NB4 (cell line): ENCODE results near the gene ALMS1.

Source experiments
- MYC ChIP-seq: IDR thresholded peaks from 2 replicates; pipeline ENCODE4 v1.6.1; 2011; ENCODE audit warnings: low read depth, low read length
- TF ChIP-seq, protein P1 (sequence below): IDR thresholded peaks from one replicate; pipeline ENCODE4 v1.5.1; 2012; ENCODE audit warnings: low read depth, low read length
- TF ChIP-seq, protein P2 (sequence below): IDR thresholded peaks from 2 replicates; pipeline ENCODE4 v1.6.1; 2011; ENCODE audit warnings: low read depth, low read length

DNA sequence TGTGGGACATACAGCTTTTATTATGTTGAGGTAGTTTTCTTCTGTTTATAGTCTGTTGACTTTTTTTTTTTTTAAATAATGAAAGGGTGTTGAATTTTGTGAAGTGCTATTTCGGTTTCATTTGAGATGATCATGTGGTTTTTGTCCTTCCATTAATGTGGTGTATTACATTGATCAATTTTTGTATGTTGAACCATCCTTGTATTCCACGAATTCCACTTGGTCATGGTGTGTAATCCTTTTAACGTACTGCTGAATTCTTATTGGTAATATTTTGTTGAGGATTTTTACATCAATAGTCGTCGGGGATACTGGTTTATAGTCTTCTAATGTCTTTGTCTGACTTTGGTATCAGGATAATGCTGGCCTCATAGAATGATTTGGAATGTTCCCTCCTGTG, 18.8 kb downstream of the ALMS1 start:
- TF ChIP-seq, protein P1, sequence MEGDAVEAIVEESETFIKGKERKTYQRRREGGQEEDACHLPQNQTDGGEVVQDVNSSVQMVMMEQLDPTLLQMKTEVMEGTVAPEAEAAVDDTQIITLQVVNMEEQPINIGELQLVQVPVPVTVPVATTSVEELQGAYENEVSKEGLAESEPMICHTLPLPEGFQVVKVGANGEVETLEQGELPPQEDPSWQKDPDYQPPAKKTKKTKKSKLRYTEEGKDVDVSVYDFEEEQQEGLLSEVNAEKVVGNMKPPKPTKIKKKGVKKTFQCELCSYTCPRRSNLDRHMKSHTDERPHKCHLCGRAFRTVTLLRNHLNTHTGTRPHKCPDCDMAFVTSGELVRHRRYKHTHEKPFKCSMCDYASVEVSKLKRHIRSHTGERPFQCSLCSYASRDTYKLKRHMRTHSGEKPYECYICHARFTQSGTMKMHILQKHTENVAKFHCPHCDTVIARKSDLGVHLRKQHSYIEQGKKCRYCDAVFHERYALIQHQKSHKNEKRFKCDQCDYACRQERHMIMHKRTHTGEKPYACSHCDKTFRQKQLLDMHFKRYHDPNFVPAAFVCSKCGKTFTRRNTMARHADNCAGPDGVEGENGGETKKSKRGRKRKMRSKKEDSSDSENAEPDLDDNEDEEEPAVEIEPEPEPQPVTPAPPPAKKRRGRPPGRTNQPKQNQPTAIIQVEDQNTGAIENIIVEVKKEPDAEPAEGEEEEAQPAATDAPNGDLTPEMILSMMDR = no peak
- no peak for TF ChIP-seq MYC
- TF ChIP-seq, protein P2, sequence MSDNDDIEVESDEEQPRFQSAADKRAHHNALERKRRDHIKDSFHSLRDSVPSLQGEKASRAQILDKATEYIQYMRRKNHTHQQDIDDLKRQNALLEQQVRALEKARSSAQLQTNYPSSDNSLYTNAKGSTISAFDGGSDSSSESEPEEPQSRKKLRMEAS = no peak
